Dedifferentiated amniotic fluid mesenchymal stem cell (primary cell): ENCODE results near the gene LMBRD2.

ENCODE experiments used
- DNase-seq: peaks from one replicate; pipeline ENCODE4 v3.0.0-alpha.2; 2016; ENCODE audit errors: extremely low spot score

Gene LMBRD2

DNA sequence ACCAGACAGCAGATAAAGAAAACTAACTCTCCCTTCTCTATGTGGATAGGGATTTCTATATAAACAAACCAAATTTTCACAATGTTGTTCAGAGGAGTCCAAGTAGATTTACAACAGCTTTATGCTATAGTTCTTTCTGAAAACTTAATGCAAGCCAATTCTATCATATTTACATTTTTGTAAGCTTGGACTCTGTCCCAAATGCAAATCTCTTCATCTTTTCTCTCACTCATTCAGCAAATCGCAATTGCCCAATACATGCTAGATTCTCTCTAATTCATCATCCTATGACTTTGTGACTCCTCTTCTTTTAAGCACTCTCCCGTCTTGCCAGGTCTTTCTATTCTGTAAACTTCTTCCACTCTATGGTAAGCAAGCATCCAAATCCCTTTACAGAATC lies 45.9 kb downstream of the LMBRD2 start:
- no peak for DNase-seq

DNA sequence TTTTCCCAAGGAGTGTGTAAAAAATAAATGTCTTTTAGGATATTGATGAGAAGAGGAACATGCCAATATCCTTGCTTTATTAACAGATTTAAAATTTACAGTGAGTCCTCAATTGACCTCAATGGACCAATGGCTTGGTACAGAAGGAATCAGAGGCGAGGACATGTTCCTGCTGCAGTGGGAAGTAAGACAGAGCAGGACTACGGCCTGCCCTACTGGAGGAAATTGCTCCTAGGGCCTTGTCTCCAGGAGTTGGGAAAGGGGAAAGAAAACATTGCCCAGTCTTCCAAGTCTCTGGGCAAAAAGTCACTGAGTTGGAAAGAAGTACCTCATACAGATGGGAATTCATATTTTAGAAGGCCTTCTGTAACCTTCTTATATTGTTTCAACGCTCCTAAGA lies 51.9 kb downstream of the LMBRD2 start:
- DNase-seq: no peak

DNA sequence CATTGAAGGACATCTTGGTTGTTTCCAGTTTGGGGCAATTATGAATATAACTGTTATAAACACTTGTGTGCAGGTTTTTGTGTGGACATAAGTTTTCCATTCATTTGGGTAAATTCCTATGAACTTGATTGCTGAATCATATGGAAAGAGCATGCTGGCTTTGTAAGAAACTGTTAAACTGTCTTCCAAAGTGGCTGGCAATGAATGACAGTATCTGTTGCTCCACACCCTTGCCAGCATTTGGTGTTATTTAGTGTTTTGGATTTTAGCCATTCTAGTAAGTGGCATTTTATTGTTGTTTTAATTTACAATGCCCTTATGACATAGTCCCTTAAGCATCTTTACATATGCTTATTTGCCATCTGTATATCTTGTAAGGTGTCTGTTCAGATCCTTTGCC lies 55.2 kb downstream of the LMBRD2 start:
- DNase-seq: no peak

DNA sequence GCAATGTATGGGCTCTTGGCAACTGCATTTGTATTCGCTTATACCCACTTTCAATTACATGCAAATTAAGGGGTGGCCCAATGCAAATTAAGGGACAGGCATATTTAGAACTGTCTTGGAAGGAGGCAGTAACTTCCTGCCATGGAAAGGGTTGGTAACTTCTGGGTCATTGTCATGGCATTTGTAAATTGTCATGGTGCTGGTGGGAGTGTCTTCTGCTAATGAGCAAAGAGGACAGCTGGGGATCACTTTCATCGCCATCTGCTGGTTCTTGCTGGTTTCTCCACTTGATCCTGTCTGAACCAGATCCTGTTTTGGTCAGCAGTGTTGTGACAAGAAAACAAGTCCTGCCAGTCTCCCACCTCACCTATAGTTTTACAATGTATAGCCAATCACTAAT lies 61.7 kb downstream of the LMBRD2 start:
- no peak for DNase-seq

GRCh38 chr5:36079200-36079781 lies 72.4 kb downstream of the LMBRD2 start:
- DNase-seq: peak; percentile 40

GRCh38 chr5:36078430-36078829 lies 73.3 kb downstream of the LMBRD2 start:
- no peak for DNase-seq

GRCh38 chr5:36073595-36074216 lies 78.0 kb downstream of the LMBRD2 start:
- DNase-seq: no peak

DNA sequence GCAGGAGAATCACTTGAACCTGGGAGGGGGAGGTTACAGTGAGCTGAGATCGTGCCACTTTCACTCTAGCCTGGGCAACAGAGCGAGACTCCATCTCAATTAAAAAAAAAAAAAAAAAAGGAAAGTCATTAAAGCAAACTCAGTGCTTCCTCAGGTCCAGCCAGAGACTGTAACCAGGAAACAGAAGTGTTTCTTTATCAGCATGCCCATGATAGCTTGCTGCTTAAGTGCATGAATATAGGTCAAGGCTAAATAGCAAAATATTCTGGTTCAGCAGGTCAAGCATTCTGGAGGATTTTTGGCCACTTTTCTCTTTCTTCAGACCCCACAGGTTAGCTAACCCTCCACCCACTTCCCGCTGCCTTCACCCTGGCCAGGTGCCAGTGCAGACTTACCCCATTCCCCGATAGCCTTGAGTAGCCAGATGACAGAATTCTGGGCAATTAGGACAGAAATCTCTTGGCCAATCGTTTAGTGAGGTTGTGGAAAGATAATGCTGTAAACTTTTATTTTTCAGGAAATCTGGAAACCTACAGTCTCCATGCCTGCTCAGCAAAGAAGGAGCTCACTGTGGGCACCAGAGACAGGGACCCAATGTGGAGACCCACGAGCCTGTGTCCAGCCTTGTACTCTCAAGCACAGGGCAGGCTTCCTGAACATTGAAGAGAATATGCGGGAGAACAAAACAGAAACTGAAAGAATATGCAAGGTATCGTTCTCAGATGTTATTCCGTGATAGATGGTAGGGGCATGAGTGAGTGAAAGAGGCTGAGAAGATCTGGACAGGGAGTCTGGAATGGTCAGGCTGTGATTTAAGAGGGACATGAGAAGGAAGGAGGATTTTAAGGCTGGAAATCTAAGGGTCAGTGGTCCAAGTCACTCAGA lies 80.8 kb downstream of the LMBRD2 start:
- DNase-seq: no peak

DNA sequence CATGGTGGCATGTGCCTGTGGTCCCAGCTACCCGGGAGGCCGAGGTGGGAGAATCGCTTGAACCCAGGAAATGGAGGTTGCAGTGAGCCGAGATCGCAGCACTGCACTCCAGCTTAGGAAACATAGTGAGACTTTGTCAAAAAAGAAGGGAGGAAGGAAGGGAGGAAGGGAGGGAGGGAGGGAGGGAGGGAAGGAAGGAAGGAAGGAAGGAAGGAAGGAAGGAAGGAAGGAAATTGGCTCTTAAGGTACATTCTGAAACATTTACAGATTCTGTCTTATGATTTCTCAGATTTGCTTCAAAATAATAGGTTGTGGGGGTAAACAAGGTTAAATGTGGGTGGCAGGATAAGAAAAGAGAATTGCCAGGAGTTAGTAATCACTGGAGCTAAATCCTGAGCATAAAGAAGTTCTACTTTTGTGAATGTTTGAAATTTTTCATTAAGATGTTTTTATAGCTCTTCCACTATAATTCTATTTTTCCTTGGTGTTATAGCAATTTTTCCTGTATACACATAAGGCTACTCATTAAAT lies 82.9 kb downstream of the LMBRD2 start:
- no peak for DNase-seq

GRCh38 chr5:36066540-36067210 lies 85.0 kb downstream of the LMBRD2 start, which contains the start of gene UGT3A2:
Gene UGT3A2, minus strand, starts transcription at chr5:36066882. Its CDS starts 93 bp downstream, at chr5:36066789.
- DNase-seq: no peak

- no peak for DNase-seq
These were observed 85.6 kb downstream of the LMBRD2 start for GRCh38 chr5:36066001-36066539.

DNA sequence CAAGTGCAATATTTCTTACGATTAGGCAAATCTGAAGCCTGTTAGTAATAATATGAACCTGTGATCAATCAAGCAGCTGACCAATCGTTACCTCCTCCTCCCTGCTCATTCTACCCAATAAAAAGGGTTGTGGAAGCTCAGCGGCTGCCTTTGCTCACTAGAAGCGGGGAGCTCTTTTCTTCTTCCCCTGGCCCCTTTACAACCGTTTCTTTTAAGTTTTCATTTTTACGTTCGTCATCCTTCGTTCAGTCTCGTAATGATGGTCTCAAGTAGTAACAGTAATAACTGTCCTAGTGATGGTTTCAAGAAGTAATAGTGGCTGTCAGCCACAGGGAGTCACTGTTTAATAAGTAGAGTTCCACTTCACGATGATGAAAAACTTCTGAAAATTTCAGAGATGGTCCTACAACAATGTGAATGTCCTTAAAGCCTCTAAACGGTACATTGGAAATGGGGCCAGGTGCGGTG lies 91.2 kb downstream of the LMBRD2 start:
- no peak for DNase-seq

DNA sequence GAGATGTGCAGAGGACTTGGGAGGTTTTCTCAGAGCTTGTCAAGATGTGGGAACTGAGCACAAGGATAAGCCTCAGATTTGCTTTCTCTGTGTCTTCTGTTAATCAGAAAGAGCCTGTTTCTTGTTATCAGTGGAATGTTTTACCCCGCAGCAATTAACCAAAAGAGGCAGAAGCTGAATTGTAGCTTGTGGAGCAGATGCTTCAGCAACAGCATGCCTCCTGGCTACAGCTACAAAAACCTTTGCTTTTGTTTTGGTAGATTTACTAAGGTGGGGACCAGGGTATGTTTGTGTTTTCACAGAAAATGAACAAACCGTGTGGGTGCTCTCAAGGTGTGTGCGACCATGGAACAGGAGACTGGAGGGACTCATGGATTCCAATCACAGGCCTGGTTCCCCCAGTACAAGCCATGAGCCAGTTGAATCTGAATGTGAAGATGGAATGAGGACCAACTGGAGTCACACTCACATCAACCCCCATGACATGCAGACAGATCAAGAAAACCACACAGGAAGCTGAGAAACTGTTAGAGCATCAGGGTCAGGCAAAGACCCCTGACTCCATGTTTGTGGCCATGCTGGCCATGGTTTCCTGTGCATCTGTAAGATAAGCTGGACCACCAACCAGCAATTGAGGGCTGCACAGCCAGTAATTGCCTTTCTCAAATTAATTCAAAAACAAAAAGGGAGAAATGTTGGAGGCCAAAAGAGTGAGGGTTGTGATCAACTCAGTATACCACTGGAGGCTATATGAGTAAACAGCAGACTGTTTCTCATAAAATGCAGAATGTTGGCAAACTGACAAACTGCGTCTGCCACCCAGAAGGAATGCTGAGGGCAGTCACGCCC lies 91.9 kb downstream of the LMBRD2 start:
- DNase-seq: peak; percentile 46

- no peak for DNase-seq
These were observed 92.9 kb downstream of the LMBRD2 start for GRCh38 chr5:36058776-36059175.

DNA sequence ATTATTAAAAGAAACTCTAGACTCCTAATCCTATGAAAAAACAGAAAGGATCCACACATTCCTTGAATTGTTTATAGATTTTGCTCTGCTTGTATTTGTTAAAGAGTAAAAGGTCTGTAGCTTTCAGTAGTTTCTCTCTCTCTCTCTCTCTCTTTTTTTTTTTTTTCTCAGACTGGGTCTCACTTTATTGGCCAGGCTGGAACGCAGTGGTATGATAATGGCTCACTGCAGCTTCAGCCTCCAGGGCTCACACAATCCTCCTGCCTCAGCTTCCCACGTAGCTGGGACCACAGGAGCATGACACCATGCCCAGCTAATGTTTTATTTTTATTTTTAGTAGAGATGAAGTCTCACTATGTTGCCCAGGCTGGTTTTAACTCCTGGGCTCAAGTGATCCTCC lies 94.3 kb downstream of the LMBRD2 start:
- DNase-seq: no peak

DNA sequence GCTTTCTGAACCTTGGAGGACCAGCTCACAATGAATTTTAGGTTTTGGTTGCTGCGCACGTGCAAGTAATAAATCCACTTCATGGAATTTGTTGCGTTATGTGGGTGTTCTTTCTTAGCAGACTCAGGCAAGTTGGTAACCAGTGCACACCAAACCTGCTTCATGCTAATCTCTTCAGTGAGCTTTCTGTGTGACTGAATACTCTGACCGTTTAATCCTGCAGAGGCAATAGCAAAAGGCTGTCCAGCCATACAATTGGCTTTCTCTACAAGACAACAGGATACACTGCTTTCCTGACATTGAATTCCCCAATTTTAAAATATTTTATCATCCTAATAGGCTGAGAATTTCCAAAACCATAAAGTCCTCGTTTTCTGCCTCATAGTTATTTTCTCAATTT lies 95.3 kb downstream of the LMBRD2 start:
- no peak for DNase-seq

GRCh38 chr5:36055984-36056383 lies 95.7 kb downstream of the LMBRD2 start:
- no peak for DNase-seq

DNA sequence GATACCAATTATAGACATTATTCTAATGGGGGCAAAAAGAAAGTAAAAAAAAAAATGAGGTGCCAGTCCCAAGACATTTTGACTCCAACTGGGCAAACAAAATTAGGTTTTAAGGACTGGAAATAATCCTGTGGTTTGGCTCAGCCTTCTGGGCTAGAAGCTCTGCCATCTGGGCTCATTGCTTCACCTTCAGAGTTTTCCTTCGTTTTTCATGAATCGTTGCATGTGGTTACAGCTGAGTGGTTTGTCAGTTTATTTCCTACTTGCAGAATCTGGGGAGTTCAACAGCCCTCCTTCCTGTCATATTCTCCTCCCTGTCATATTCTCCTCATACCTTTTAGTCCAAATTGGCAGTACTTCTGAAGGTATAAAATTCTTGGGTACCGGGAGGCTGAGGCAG lies 97.0 kb downstream of the LMBRD2 start:
- no peak for DNase-seq

GRCh38 chr5:36052538-36052937 lies 99.1 kb downstream of the LMBRD2 start:
- DNase-seq: no peak

DNA sequence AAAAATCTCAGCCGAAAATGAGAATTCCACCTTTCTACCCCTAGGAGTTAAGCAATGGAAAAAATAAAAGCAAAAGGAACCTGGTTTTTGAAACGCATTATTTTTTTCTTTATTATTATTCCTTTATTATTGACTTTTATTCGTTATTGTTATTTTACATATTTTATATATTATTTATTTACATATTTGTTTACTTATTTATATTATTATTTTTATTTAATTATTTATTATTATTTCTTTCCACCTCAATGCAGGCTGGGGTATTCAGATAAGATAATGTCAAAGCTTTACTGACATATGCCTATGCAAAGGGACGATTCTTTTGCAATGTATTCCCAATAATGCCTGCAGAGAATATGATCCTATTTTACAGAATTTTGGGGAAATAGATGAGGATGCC lies 101.7 kb downstream of the LMBRD2 start:
- no peak for DNase-seq
